IMR-90 (cell line): ENCODE measurements around the gene MTCL1.

Experiments used
- MAFK ChIP-seq: IDR thresholded peaks from 2 replicates; pipeline ENCODE4 v1.6.1; 2012; ENCODE audit warnings: low read depth, low read length, improper control_type of control experiment
- MAZ ChIP-seq: IDR thresholded peaks from 2 replicates; pipeline ENCODE4 v1.6.1; 2012; ENCODE audit warnings: low read depth, mild to moderate bottlenecking, low read length, improper control_type of control experiment, moderate library complexity, borderline replicate concordance
- MXI1 ChIP-seq: IDR thresholded peaks from 2 replicates; pipeline ENCODE4 v1.6.1; 2012; ENCODE audit warnings: low read depth, mild to moderate bottlenecking, low read length, moderate library complexity, borderline replicate concordance
- POLR2A ChIP-seq: IDR thresholded peaks from 2 replicates; pipeline ENCODE4 v1.6.1; 2012; ENCODE audit warnings: mild to moderate bottlenecking, low read depth, low read length
- RAD21 ChIP-seq: IDR thresholded peaks from 2 replicates; pipeline ENCODE4 v1.6.1; 2012; ENCODE audit warnings: low read length, improper control_type of control experiment
- RFX5 ChIP-seq: IDR thresholded peaks from 2 replicates; pipeline ENCODE4 v1.8.0; 2012; ENCODE audit warnings: low read depth, mild to moderate bottlenecking, low read length, moderate library complexity
- TF ChIP-seq, protein P1 (sequence below): conservative IDR thresholded peaks from 2 replicates; pipeline ENCODE4 v1.5.1; 2012; ENCODE audit warnings: mild to moderate bottlenecking, low read depth, low read length, improper control_type of control experiment
- TF ChIP-seq, protein P2 (sequence below): fragments of 150-350 bp; IDR thresholded peaks from 2 replicates; pipeline ENCODE4 v1.6.1; 2017; ENCODE audit warnings: mild to moderate bottlenecking, antibody characterized with exemption, low read length, low read depth

DNA sequence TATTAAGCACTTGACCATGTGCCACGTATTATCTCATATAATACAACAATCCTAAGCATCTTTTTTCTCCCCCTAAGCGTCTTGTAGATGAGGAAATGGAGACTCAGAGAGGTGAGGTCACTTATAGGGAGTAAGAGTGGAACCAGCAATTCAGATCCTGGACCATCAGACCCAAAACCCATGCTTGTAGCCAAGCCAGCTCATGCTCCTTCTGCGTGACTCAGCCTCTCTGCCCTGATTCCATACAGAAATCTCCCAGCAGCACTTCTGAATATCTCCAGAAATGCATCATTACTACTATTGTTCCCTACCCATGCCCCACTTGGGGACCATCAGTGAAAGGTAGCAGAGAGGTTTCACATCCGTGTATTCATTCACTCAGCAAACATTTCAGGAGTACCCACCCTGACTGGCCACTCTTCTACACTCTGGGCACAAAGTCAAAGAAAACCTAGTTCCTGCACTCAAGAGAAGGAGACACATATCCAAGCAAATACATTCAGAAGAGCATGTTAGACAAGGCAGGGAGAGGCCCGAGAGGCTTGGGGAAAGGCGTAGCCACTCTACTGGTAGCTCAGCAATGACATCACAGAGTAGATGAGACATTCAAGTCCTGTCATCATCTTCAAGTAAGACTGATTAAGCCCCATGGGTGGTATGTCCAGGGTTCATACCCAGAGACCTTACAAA, 141.9 kb downstream of the MTCL1 start:
- no peak for TF ChIP-seq POLR2A
- TF ChIP-seq, protein P1, sequence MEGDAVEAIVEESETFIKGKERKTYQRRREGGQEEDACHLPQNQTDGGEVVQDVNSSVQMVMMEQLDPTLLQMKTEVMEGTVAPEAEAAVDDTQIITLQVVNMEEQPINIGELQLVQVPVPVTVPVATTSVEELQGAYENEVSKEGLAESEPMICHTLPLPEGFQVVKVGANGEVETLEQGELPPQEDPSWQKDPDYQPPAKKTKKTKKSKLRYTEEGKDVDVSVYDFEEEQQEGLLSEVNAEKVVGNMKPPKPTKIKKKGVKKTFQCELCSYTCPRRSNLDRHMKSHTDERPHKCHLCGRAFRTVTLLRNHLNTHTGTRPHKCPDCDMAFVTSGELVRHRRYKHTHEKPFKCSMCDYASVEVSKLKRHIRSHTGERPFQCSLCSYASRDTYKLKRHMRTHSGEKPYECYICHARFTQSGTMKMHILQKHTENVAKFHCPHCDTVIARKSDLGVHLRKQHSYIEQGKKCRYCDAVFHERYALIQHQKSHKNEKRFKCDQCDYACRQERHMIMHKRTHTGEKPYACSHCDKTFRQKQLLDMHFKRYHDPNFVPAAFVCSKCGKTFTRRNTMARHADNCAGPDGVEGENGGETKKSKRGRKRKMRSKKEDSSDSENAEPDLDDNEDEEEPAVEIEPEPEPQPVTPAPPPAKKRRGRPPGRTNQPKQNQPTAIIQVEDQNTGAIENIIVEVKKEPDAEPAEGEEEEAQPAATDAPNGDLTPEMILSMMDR, result no peak
- no peak for TF ChIP-seq MAZ
- TF ChIP-seq, protein P2, sequence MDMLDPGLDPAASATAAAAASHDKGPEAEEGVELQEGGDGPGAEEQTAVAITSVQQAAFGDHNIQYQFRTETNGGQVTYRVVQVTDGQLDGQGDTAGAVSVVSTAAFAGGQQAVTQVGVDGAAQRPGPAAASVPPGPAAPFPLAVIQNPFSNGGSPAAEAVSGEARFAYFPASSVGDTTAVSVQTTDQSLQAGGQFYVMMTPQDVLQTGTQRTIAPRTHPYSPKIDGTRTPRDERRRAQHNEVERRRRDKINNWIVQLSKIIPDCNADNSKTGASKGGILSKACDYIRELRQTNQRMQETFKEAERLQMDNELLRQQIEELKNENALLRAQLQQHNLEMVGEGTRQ, result no peak
- no peak for TF ChIP-seq MXI1
- no peak for TF ChIP-seq RFX5
- no peak for TF ChIP-seq MAFK
- no peak for TF ChIP-seq RAD21
